ENCODE results near the gene KCTD7. TPM values are rescaled to one million over a fixed set of nuclear protein-coding genes. Genes with fewer than 3 reads are reported as not detected.
"Not testable (repeated sequence)": the region's sequence is repeated elsewhere in the genome, so short reads cannot be mapped to it uniquely, and the experiment has no call there.

The KCTD7 gene
- total RNA-seq, 1 experiment from 2014 or later, result 7.9 TPM

- peak; percentile 50 for DNase-seq (ENCODE audit: low read depth)
These were observed 53.8 kb downstream of the KCTD7 start for GRCh38 chr7:66682350-66683093.

- peak; percentile 27 for DNase-seq (ENCODE audit: low read depth)
These were observed 54.6 kb downstream of the KCTD7 start for GRCh38 chr7:66683094-66683769.

GRCh38 chr7:66683770-66684123 is 55.1 kb downstream of the KCTD7 start:
- no peak for DNase-seq (ENCODE audit: low read depth)

GRCh38 chr7:66685663-66686062 is 57.0 kb downstream of the KCTD7 start:
- DNase-seq (ENCODE audit: low read depth), result not testable (repeated sequence)

- no peak for DNase-seq (ENCODE audit: low read depth)
These were observed 58.5 kb downstream of the KCTD7 start for GRCh38 chr7:66687186-66687585.

GRCh38 chr7:66687672-66688071 is 59.0 kb downstream of the KCTD7 start:
- DNase-seq (ENCODE audit: low read depth), result not testable (repeated sequence)

- DNase-seq (ENCODE audit: low read depth), result no peak
These were observed 60.4 kb downstream of the KCTD7 start for GRCh38 chr7:66689081-66689480.

GRCh38 chr7:66693331-66693730 is 64.7 kb downstream of the KCTD7 start:
- DNase-seq (ENCODE audit: low read depth), result no peak

Other genes starting within 250 kb of the KCTD7 start
- gene RABGEF1, start 111.9 kb downstream of the KCTD7 start, total RNA-seq (2014; rRNA removed; shearing (Covaris generic)), result 38.8 and 42.2 TPM in 2 replicates